Measurements from ENCODE around the gene DEFB112.

Gene DEFB112

GRCh38 chr6:50049829-50050228 lies at the start of gene DEFB112:
DEFB112 (minus strand) TSS chr6:50049929; CDS start chr6:50049869, 60 bp downstream.
- DNase-seq: no peak

GRCh38 chr6:50098641-50098993 lies 48.9 kb upstream of the DEFB112 start:
- no peak for DNase-seq

GRCh38 chr6:50097966-50098640 lies 48.4 kb upstream of the DEFB112 start:
- no peak for DNase-seq

DNA sequence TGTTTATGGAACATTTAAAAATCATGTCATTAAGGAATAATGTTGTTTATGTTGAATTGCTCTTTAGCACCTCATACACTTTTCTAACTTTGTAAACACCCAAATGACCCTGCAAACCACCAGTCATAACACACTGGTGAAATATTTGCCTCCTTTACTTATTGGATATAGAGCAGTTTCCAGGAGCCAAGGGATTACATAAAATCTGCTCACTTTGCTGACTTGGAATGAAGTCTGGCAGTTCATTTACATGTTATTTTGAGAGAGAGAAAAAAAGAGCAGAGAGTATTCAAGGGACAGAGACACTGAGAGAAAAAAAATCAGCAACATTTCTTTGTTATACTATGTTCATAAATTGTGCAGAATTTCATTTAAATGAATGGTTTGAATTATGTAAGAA lies 46.6 kb upstream of the DEFB112 start:
- no peak for DNase-seq

- no peak for DNase-seq
Observed at GRCh38 chr6:50093938-50094272, 44.2 kb upstream of the DEFB112 start.

GRCh38 chr6:50093116-50093937 lies 43.6 kb upstream of the DEFB112 start:
- no peak for DNase-seq

DNA sequence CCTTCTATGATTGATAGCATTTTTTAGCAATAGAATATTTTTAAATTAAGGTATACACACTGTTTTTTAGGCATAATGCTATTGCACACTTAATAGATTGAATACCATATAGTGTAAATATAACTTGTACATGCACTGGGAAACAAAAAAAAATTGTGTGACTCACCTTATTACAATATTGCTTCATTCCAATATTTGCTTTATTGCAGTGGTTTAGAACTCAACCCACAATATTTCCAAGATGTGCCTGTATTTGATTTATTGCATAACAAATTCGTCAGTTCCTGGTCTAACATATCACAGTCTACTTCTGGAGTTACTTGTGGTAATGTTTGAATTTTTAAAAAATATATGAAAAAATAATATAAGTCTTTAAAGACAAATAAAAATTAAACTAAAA lies 41.9 kb upstream of the DEFB112 start:
- no peak for DNase-seq

GRCh38 chr6:50089911-50090310 lies 40.2 kb upstream of the DEFB112 start:
- no peak for DNase-seq

DNA sequence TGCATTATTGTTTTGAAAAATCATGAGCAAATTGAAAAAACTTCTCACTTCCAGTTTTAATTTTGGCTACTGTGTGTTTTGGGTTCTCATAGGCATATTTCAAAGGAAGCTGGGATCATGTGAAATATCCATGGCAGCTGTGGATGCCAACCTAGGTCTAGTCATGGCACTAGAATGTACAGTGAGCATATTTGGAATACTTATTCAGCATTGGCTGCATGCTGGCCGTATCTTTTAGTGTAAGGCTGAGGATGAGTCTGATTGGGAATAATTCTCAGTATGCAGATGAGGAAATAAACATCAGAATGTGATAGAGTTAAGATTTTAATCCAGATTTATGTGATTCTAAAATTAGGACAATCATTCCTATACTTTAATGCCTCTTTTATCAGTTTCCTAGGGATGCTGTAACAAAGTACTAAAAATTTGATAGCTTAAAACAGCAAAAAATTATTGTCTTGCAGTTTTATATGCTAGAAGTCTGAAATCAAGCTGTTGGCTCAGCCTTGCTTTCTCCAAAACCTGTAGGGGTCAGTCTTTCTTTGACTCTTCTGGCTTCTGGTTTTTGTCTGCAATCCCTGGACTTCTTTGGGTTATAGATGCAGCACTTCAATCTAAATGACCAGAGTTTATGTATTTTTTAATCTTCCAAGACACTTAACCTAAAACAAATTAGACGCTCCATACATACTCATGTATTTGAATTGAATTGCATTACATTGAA lies 37.7 kb upstream of the DEFB112 start:
- DNase-seq: no peak

DNA sequence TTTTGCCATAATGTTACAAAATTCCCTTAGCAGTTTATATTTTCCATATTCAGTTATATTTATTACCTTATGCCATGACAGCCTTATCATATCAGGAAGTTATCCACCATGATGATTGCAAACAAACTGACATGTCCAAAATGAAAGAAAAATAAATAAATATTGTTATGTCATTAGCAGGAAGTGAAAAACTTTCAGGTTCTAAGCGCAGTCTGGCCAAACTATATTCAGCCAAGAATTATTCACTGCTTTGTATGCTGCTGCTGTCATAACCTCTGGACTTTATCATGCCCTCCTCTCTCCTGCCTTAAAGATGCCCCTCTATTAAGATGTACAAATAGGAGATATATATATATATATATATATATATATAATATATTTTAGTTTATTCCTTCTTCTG lies 27.7 kb upstream of the DEFB112 start:
- no peak for DNase-seq

DNA sequence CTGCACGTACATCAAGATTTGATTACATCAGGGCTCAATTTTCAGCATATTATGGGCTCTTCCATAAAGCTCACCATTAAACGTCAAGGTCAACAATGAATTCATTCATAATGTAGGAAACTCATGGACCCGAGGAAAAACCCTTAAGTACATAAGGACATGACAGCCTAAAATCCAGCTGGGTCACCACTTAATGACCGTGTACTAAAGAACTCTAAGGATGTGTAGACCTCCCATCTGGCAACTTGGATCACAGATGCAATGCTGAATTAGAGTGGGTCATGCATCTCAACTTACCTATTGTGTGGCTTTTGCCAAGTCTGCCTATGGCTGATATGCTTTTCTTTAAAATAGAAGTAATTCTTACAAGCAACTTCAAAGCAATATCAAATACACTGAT lies 26.7 kb upstream of the DEFB112 start:
- no peak for DNase-seq

DNA sequence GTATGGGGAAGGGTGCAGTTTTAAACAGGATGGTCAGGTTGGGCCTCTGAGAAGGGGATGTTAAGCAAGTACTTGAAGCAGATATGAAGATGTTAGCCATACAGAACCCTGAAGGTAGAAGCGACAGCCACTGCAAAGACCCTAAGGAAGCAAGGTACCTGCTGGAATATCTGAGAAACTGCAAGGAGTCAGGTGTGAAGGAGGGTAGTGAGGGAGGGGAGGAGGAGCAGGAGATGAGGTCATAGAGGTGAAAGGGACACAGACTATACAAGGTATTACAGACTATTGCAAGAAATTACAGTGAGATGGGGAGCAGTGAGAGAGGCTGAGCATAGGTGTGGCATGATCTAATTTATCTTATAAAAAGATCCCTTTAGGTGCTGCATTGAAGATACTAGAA lies 22.2 kb upstream of the DEFB112 start:
- no peak for DNase-seq

DNA sequence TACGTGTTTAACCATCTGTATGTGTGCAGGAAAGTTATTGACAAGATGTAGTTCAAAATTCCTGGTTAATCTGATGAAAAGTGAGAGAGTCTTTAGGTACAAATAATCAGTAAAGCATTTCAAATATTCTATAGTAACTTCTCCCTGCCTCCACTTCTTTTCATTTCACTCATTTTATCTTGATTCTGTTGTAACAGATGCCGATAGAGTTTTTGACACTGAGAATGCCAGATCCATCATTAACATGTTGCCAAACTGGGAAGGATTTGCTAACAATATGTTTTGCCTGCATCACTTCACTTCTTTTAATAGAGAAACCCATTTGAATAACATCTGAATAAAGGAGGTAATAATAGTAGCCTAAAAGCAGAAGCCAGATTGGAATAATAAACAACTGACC lies 20.4 kb upstream of the DEFB112 start:
- no peak for DNase-seq

- DNase-seq: no peak
Observed at GRCh38 chr6:50062051-50062450, 12.3 kb upstream of the DEFB112 start.

GRCh38 chr6:50056242-50056641 lies 6.5 kb upstream of the DEFB112 start:
- no peak for DNase-seq

DNA sequence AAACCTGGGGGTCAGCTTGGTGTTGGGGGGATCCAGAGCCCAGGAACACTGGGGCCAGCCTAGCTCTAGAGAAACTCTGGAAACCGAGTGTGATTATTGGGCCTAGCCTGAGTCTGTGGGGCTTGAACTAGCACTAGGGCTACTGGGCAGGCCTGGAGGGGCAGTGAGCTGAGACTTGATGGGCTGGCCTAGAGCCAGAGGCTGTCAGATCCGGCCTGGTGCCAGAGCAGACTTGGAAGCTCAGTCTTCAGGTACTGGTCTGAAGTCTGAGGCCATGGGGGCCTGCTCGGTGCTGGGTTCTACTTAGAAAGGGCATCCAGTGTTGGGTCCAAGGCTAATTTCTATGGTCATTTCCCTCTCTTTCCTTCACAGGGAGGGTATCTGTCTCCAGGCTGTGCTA lies 2.7 kb downstream of the DEFB112 start:
- no peak for DNase-seq

GRCh38 chr6:50030777-50031562 lies 18.8 kb downstream of the DEFB112 start:
- DNase-seq: no peak

DNA sequence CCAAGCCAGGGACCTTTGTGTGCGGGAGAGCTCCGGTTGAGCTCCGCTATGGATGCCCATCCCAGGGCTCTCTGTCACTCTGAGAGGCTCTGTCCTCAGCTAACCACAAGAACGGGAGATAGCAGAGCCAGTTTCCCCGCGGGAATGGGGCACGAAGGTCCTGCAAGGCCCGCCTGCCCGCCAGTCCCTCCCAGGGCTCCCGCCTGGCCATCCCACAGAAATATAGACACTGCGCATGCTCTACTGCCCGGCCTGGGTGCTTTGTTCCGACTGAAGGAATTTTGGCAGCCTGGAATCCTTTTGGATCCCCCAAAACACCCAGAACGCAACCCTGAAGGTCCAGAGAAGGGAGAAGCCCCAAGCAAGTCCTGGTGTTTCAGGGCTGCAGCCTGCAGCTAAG lies 19.4 kb downstream of the DEFB112 start:
- DNase-seq: no peak

GRCh38 chr6:50025258-50025657 lies 24.5 kb downstream of the DEFB112 start:
- no peak for DNase-seq

DNA sequence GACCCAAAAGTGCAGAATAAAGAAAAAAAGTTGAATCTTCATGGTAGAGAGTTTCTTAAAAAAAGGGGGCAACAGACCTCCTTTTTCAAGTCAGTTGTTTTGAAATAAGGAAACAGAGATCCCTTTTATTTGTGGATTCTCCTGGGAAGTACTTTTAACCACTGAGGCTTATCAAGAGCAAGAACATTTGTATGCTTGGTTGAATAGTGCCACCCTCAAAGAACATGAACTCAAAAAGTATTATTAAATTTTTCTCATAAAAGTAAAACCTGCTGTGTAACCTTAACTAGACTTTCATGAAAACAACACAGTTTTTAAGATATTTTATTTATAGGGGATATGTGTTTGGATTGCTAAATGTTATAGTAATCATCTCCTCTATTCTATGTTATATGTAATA lies 27.8 kb downstream of the DEFB112 start, which contains the start of gene DEFB110:
Gene DEFB110 (minus strand): TSS at position 101 of the 400 bp plus-strand sequence. CDS start 59 bp downstream, at position 42.
- no peak for DNase-seq

DNA sequence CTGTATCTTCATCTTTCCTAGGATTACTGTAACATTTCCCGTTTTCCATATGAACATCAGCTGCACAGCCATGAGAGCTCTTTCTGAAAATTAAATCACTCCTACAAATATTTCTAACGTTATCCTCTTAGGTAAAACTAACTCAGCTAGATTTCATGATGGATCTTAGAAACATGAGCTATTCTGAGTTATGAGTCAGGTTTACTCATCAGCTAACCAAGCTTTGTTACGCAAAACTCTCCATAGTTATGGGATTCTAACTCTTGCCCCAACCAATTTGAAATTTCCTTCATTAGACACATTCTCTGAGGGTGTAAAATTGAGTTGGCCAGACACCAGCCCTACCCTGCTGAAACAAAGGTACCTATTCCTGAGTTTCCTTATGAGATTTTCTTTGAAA lies 41.9 kb downstream of the DEFB112 start:
- no peak for DNase-seq

DNA sequence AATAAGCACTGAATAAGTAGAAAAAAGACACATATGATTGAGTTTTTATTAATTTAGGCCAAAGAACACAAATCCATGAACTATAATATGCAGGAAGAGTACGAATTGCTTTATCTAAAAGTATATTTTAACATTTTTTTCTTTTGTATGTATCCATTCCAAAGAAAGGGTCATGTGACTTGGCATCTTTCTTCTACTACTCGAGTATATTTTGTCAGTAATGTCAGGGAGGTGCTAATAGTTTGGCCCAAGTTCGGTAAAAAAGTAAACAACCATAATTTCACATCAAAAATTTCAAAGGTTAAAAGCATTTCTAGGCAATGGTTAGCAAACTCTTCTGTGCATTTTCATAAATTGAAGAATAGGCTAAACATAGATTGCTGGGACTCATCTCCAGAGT lies 46.6 kb downstream of the DEFB112 start:
- DNase-seq: no peak

DNA sequence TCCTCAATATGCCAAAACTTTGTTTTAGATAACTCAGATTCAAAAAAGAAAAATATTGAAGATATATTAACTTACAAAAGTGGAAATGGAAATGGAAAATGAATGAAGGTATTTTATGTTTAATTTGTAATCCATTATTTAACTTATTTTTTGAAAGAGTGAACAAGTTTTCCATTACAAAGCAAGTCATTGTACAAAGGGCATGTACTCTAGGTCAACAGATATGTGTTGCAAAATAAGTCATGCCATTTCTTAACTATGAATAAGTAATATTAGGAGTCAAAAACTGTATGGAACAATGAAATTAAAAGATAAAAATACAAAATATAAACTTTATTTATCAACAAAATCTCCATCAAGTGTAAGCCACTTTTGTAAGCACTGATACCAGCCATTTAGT lies 54.5 kb downstream of the DEFB112 start:
- DNase-seq: no peak

Measured in stimulated activated CD4-positive, alpha-beta T cell treated with anti-CD3 and anti-CD28 coated beads, Interleukin-2, amount 100 ng/mL, for 48 hours (primary cell).